Measurements from ENCODE around the gene PIGT. TPM values are rescaled to one million over a fixed set of nuclear protein-coding genes. Genes with fewer than 3 reads are reported as not detected.

The PIGT gene
- total RNA-seq, 1 experiment from 2014 or later: 108 TPM

DNA sequence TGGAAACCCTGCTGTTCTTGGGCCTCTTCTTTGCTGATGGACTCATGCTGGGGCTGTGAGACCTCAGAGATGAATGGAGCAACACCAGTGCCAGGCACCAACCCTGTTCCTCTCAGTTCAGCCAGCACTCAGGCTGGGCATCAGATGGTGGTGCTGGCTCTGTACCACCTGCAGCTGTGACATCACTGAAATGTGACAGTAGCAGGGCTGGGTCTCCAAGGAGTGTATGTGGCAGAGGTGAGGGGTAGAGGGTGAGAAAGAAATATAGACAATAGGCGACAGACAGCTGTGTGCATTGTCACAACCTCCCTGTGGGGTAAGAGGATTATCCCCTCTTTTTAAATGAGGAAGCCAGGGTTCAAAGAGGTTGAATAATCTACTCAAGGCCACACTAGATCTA is 37.8 kb upstream of the PIGT start, which contains the start of gene TP53TG5:
Gene TP53TG5 (minus strand): TSS at position 135 of the 400 bp plus-strand sequence. CDS start 89 bp downstream, at position 46.
- intact Hi-C loops (cut with micrococcal nuclease; ENCODE audit: unreplicated experiment) (no loop called here), in situ Hi-C loops (cut with HindIII; ENCODE audit: low pct_unique_long_range_greater_than_20kb, low sequenced_read_pairs) (no loop called here)
- no peaks in the 10 kb centered on the region; the same call in 1 of the 2 replicates for H3K36me3 ChIP-seq (ENCODE audit: control insufficient read depth, insufficient read depth, low read length)
- ChIA-PET CTCF (no interaction called here), POLR2A (interaction anchor here (0.6 kb wide), 1 partner anchor 56 kb away, joined by 8 read pairs; no protein-coding TSS in a partner anchor)
- ATAC-seq (no peak), DNase-seq (ENCODE audit: low read depth, low spot score) (no peak)
- no peak within 1 kb of the TSS for H3K4me3 ChIP-seq (ENCODE audit: low read depth in 2 of 2, low read length in 2 of 2)
- no peak for TF ChIP-seq POLR2AphosphoS5 (IDR thresholded peaks at IDR 0.05; ENCODE audit: low read depth, low read length)
- TF ChIP-seq, protein P1, sequence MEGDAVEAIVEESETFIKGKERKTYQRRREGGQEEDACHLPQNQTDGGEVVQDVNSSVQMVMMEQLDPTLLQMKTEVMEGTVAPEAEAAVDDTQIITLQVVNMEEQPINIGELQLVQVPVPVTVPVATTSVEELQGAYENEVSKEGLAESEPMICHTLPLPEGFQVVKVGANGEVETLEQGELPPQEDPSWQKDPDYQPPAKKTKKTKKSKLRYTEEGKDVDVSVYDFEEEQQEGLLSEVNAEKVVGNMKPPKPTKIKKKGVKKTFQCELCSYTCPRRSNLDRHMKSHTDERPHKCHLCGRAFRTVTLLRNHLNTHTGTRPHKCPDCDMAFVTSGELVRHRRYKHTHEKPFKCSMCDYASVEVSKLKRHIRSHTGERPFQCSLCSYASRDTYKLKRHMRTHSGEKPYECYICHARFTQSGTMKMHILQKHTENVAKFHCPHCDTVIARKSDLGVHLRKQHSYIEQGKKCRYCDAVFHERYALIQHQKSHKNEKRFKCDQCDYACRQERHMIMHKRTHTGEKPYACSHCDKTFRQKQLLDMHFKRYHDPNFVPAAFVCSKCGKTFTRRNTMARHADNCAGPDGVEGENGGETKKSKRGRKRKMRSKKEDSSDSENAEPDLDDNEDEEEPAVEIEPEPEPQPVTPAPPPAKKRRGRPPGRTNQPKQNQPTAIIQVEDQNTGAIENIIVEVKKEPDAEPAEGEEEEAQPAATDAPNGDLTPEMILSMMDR (IDR thresholded peaks at IDR 0.05): no peak
- TF ChIP-seq SIN3A (IDR thresholded peaks at IDR 0.05; ENCODE audit: borderline replicate concordance, insufficient read depth, low read depth, low read length): no peak
- TF ChIP-seq, protein P2, sequence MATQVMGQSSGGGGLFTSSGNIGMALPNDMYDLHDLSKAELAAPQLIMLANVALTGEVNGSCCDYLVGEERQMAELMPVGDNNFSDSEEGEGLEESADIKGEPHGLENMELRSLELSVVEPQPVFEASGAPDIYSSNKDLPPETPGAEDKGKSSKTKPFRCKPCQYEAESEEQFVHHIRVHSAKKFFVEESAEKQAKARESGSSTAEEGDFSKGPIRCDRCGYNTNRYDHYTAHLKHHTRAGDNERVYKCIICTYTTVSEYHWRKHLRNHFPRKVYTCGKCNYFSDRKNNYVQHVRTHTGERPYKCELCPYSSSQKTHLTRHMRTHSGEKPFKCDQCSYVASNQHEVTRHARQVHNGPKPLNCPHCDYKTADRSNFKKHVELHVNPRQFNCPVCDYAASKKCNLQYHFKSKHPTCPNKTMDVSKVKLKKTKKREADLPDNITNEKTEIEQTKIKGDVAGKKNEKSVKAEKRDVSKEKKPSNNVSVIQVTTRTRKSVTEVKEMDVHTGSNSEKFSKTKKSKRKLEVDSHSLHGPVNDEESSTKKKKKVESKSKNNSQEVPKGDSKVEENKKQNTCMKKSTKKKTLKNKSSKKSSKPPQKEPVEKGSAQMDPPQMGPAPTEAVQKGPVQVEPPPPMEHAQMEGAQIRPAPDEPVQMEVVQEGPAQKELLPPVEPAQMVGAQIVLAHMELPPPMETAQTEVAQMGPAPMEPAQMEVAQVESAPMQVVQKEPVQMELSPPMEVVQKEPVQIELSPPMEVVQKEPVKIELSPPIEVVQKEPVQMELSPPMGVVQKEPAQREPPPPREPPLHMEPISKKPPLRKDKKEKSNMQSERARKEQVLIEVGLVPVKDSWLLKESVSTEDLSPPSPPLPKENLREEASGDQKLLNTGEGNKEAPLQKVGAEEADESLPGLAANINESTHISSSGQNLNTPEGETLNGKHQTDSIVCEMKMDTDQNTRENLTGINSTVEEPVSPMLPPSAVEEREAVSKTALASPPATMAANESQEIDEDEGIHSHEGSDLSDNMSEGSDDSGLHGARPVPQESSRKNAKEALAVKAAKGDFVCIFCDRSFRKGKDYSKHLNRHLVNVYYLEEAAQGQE (IDR thresholded peaks at IDR 0.05; ENCODE audit: insufficient read depth in 1 of 2, low read depth in 2 of 2, low read length in 1 of 2): no peak
- TF ChIP-seq TCF7L2 (IDR thresholded peaks at IDR 0.05; ENCODE audit: low read depth, low read length): no peak
- no peaks in the 10 kb centered on the region for H3K27me3 ChIP-seq (ENCODE audit: control insufficient read depth, insufficient read depth, low read length)
- H3K27ac ChIP-seq (ENCODE audit: low read length): no peak within 1 kb of the TSS
- no TSS peak for BruUV-seq (replicated peaks)
- H3K9me3 ChIP-seq (ENCODE audit: control insufficient read depth, insufficient read depth, low read depth, low read length): no peaks in the 10 kb centered on the region
- peaks cover 3% of the 10 kb centered on the region; the same call in 1 of the 2 replicates for H3K4me1 ChIP-seq (ENCODE audit: control insufficient read depth, insufficient read depth, low read length)

- ATAC-seq (no peak), DNase-seq (ENCODE audit: low read depth, low spot score) (no peak)
- ChIA-PET POLR2A (no interaction called here), CTCF (no interaction called here)
- H3K36me3 ChIP-seq (ENCODE audit: control insufficient read depth, insufficient read depth, low read length): no peaks in the 10 kb centered on the region
- no TSS peak for BruUV-seq (replicated peaks)
- intact Hi-C loops (cut with micrococcal nuclease; ENCODE audit: unreplicated experiment): no loop called here
- no peak overlapping the region for H3K27ac ChIP-seq (ENCODE audit: low read length)
- in situ Hi-C loops (cut with HindIII; ENCODE audit: low pct_unique_long_range_greater_than_20kb, low sequenced_read_pairs): no loop called here
- no peaks in the 10 kb centered on the region for H3K27me3 ChIP-seq (ENCODE audit: control insufficient read depth, insufficient read depth, low read length)
- TF ChIP-seq, protein P2 (IDR thresholded peaks at IDR 0.05; ENCODE audit: insufficient read depth in 1 of 2, low read depth in 2 of 2, low read length in 1 of 2): no peak
- TF ChIP-seq TCF7L2 (IDR thresholded peaks at IDR 0.05; ENCODE audit: low read depth, low read length) (no peak), POLR2AphosphoS5 (IDR thresholded peaks at IDR 0.05; ENCODE audit: low read depth, low read length) (no peak), SIN3A (IDR thresholded peaks at IDR 0.05; ENCODE audit: borderline replicate concordance, insufficient read depth, low read depth, low read length) (no peak)
- TF ChIP-seq, protein P1 (IDR thresholded peaks at IDR 0.05): no peak
- no peaks in the 10 kb centered on the region for H3K9me3 ChIP-seq (ENCODE audit: control insufficient read depth, insufficient read depth, low read depth, low read length)
- H3K4me3 ChIP-seq (ENCODE audit: low read depth in 2 of 2, low read length in 2 of 2): no peak overlapping the region
- H3K4me1 ChIP-seq (ENCODE audit: control insufficient read depth, insufficient read depth, low read length): no peaks in the 10 kb centered on the region
Observed at GRCh38 chr20:45387274-45387673, 28.7 kb upstream of the PIGT start.
